Measurements from ENCODE around the gene PPP2R1B. TPM values are rescaled to one million over a fixed set of nuclear protein-coding genes. Genes with fewer than 3 reads are reported as not detected.

PPP2R1B gene
- total RNA-seq, 1 experiment from 2014 or later, result 105 TPM

GRCh38 chr11:111683806-111684205 is 82.4 kb downstream of the PPP2R1B start:
- no peak overlapping the region for H3K27ac Mint-ChIP-seq
- H3K4me1 ChIP-seq (ENCODE audit: insufficient read depth, low read length), result no peaks in the 10 kb centered on the region
- no peak overlapping the region for H3K4ac ChIP-seq (ENCODE audit: low read depth, low read length)
- H2BK5ac ChIP-seq (ENCODE audit: insufficient read length, low read length), result no peak overlapping the region
- no peak overlapping the region for H2BK120ac ChIP-seq (ENCODE audit: low read depth, low read length, poor library complexity, severe bottlenecking)
- no peak overlapping the region for H4K91ac ChIP-seq (ENCODE audit: insufficient read length, low read depth, low read length)
- H3K23me2 ChIP-seq (ENCODE audit: insufficient read length, low read depth, low read length, poor library complexity, severe bottlenecking), result no peaks in the 10 kb centered on the region
- H3K79me2 ChIP-seq (ENCODE audit: insufficient read depth, low read length), result no peaks in the 10 kb centered on the region
- no peak overlapping the region for H3K4me3 Mint-ChIP-seq
- no peak overlapping the region for H2BK12ac ChIP-seq (ENCODE audit: insufficient read length, low read depth, low read length)
- H3K36me3 Mint-ChIP-seq (ENCODE audit: insufficient read depth in 1 of 3, low read depth in 3 of 3), result no peaks in the 10 kb centered on the region; a peak in 1 of 7 replicates
- no peaks in the 10 kb centered on the region for H3K79me1 ChIP-seq (ENCODE audit: insufficient read depth, low read depth, low read length, poor library complexity, severe bottlenecking)
- H3K23ac ChIP-seq (ENCODE audit: insufficient read length, low read depth, low read length), result no peak overlapping the region
- no peak overlapping the region for H2BK20ac ChIP-seq (ENCODE audit: low read depth, low read length, poor library complexity, severe bottlenecking)
- no peaks in the 10 kb centered on the region for H3K4me1 Mint-ChIP-seq
- H3K27ac ChIP-seq (ENCODE audit: insufficient read length, low read depth, low read length), result no peak overlapping the region
- no peaks in the 10 kb centered on the region for H3K9me3 Mint-ChIP-seq
- H3K4me2 ChIP-seq (ENCODE audit: insufficient read depth, insufficient read length, low read length), result no peak overlapping the region
- no peak overlapping the region for H2BK15ac ChIP-seq (ENCODE audit: low read depth, low read length)
- H3K27me3 Mint-ChIP-seq (ENCODE audit: low read depth), result no peaks in the 10 kb centered on the region
- no peak overlapping the region for H2AFZ ChIP-seq (ENCODE audit: low read length)
- no peak overlapping the region for H2AK5ac ChIP-seq (ENCODE audit: insufficient read length, low read length)
- H3K9ac ChIP-seq (ENCODE audit: extremely low read depth, insufficient read length, low read length), result no peak overlapping the region
- H3K14ac ChIP-seq (ENCODE audit: insufficient read depth, low read length), result no peak overlapping the region
- no peak for TF ChIP-seq CTCF (conservative IDR thresholded peaks at IDR 0.05)
- H4K20me1 ChIP-seq (ENCODE audit: control insufficient read depth, insufficient read depth, insufficient read length), result no peaks in the 10 kb centered on the region
- H4K8ac ChIP-seq (replicated peaks; ENCODE audit: insufficient read length, low read depth, low read length), result no peak overlapping the region
- no peak overlapping the region for H3K18ac ChIP-seq (ENCODE audit: insufficient read length, low read depth, low read length)
- no peaks in the 10 kb centered on the region for H3K27me3 ChIP-seq (ENCODE audit: insufficient read depth, low read length)
- no peaks in the 10 kb centered on the region for H3K9me3 ChIP-seq (ENCODE audit: control insufficient read depth, low read depth, low read length)
- WGBS (ENCODE audit: extremely low coverage, insufficient read length, low lambda C conversion rate), result no CpG with 5 or more reads among the region's 3 CpGs
- no peak overlapping the region for H3K56ac ChIP-seq (ENCODE audit: insufficient read length, low read depth, low read length)
- no peak overlapping the region for H3T11ph ChIP-seq (ENCODE audit: low read length)
- DNase-seq, result no peak
- H4K5ac ChIP-seq (ENCODE audit: insufficient read length, low read depth, low read length), result no peak overlapping the region
